ENCODE measurements around the gene SLC29A2.

GRCh38 chr11:66322732-66323427 is 48.7 kb downstream of the SLC29A2 start:
- TF ChIP-seq SNAI2 (CRISPR knock-in tag; IDR thresholded peaks at IDR 0.05) (no peak), ISL1 (CRISPR knock-in tag; IDR thresholded peaks at IDR 0.05) (no peak), ZFP3 (CRISPR knock-in tag; IDR thresholded peaks at IDR 0.05) (no peak), ARNTL (CRISPR knock-in tag; IDR thresholded peaks at IDR 0.05; ENCODE audit: borderline replicate concordance, low read depth) (no peak), TSHZ2 (CRISPR knock-in tag; IDR thresholded peaks at IDR 0.05) (no peak), RARB (CRISPR knock-in tag; IDR thresholded peaks at IDR 0.05) (no peak), ESRRG (CRISPR knock-in tag; IDR thresholded peaks at IDR 0.05) (no peak), PPARA (CRISPR knock-in tag; IDR thresholded peaks at IDR 0.05; ENCODE audit: borderline replicate concordance) (no peak), CSRNP3 (CRISPR knock-in tag; IDR thresholded peaks at IDR 0.05) (no peak), ZC3H10 (CRISPR knock-in tag; IDR thresholded peaks at IDR 0.05) (no peak), POU6F1 (CRISPR knock-in tag; IDR thresholded peaks at IDR 0.05; ENCODE audit: borderline replicate concordance, low read depth) (no peak)
- TF ChIP-seq, protein P1, sequence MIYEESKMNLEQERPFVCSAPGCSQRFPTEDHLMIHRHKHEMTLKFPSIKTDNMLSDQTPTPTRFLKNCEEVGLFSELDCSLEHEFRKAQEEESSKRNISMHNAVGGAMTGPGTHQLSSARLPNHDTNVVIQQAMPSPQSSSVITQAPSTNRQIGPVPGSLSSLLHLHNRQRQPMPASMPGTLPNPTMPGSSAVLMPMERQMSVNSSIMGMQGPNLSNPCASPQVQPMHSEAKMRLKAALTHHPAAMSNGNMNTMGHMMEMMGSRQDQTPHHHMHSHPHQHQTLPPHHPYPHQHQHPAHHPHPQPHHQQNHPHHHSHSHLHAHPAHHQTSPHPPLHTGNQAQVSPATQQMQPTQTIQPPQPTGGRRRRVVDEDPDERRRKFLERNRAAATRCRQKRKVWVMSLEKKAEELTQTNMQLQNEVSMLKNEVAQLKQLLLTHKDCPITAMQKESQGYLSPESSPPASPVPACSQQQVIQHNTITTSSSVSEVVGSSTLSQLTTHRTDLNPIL (CRISPR knock-in tag; IDR thresholded peaks at IDR 0.05; ENCODE audit: low read depth): no peak
- TF ChIP-seq, protein P2, sequence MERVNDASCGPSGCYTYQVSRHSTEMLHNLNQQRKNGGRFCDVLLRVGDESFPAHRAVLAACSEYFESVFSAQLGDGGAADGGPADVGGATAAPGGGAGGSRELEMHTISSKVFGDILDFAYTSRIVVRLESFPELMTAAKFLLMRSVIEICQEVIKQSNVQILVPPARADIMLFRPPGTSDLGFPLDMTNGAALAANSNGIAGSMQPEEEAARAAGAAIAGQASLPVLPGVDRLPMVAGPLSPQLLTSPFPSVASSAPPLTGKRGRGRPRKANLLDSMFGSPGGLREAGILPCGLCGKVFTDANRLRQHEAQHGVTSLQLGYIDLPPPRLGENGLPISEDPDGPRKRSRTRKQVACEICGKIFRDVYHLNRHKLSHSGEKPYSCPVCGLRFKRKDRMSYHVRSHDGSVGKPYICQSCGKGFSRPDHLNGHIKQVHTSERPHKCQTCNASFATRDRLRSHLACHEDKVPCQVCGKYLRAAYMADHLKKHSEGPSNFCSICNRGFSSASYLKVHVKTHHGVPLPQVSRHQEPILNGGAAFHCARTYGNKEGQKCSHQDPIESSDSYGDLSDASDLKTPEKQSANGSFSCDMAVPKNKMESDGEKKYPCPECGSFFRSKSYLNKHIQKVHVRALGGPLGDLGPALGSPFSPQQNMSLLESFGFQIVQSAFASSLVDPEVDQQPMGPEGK (CRISPR knock-in tag; IDR thresholded peaks at IDR 0.05; ENCODE audit: borderline replicate concordance): no peak
